ENCODE measurements around the gene UST.

- TF ChIP-seq CTCF (IDR thresholded peaks at IDR 0.05), result no peak
- no peak for TF ChIP-seq ZFX (IDR thresholded peaks at IDR 0.05; ENCODE audit: borderline replicate concordance)
These were observed 305.7 kb downstream of the UST start for GRCh38 chr6:149052350-149053106.
